ENCODE data around the gene TPRX2. TPM values are rescaled to one million over a fixed set of nuclear protein-coding genes. Genes with fewer than 3 reads are reported as not detected.
A peak's percentile ranks its signal among the peaks of the same experiment; 100 is the strongest.

Gene TPRX2
- total RNA-seq, 1 experiment from 2014 or later: not detected

- intact Hi-C loops (cut with micrococcal nuclease): loop anchor here (2.0 to 5.0 kb wide), 2 partner anchors 49 to 71 kb away; no protein-coding TSS in a partner anchor
- CTCF ChIA-PET: no interaction called here
- no TSS peak for BruUV-seq (replicated peaks)
These were observed 2.6 kb downstream of the TPRX2 start for GRCh38 chr19:47861630-47862029.

GRCh38 chr19:47863514-47863936 lies 4.5 kb downstream of the TPRX2 start:
- peak; percentile 72 for DNase-seq (ENCODE audit: low read depth, low spot score)
- Histone ChIP-seq H3K4me1 (ENCODE audit: control insufficient read depth in 1 of 2, insufficient read depth in 2 of 2, low read length in 2 of 2) (peaks cover 8 to 20% of the 10 kb centered on the region in 2 experiments), H3K27me3 (ENCODE audit: insufficient read depth, low read length) (no peaks in the 10 kb centered on the region), H3K27ac (ENCODE audit: low read depth, low read length) (no peak overlapping the region), H3K9me3 (ENCODE audit: control insufficient read depth in 1 of 2, insufficient read depth in 1 of 2, low read depth in 1 of 2, low read length in 2 of 2) (no peaks in the 10 kb centered on the region), H3K79me2 (ENCODE audit: insufficient read depth, low read length) (no peaks in the 10 kb centered on the region), H3K4me3 (replicated peaks in 1 of 2; ENCODE audit: low read depth in 1 of 2, low read length in 2 of 2) (no peak overlapping the region), H3K36me3 (ENCODE audit: control insufficient read depth in 1 of 2, insufficient read depth in 2 of 2, low read length in 2 of 2) (no peaks in the 10 kb centered on the region), H3K9ac (ENCODE audit: low read length) (no peak overlapping the region), H3K4me2 (ENCODE audit: low read length) (peak overlapping the region; percentile 40), H4K20me1 (ENCODE audit: insufficient read depth) (no peaks in the 10 kb centered on the region), H2AFZ (ENCODE audit: low read depth, low read length, poor library complexity, severe bottlenecking) (peak overlapping the region; percentile 72), H3K9me2 (ENCODE audit: insufficient read depth) (no peaks in the 10 kb centered on the region)
- CTCF ChIA-PET: interaction anchor here (0.6 to 3.2 kb wide), 5 partner anchors 11 to 98 kb away, joined by 3 to 17 read pairs (median 7); no protein-coding TSS in a partner anchor
- intact Hi-C loops (cut with micrococcal nuclease): loop anchor here (2.0 to 5.0 kb wide), 2 partner anchors 51 to 73 kb away; no protein-coding TSS in a partner anchor
- RAD21 ChIA-PET (ENCODE audit: low non-redundant PET in 1 of 2, low total read pairs in 2 of 2, uncharacterized antibody in 2 of 2, unreplicated experiment in 2 of 2): no interaction called here
- POLR2A ChIA-PET: no interaction called here
- ATAC-seq: peak; percentile 98
- BruUV-seq (replicated peaks): no TSS peak
- TF ChIP-seq CTCF (IDR thresholded peaks at IDR 0.05 in 2 of 3, conservative IDR thresholded peaks at IDR 0.05 in 1 of 3; ENCODE audit: borderline replicate concordance in 1 of 3, insufficient read depth in 1 of 3, low read depth in 2 of 3, low read length in 2 of 3) (peak; percentile 93 to 99 (median 98)), TCF7L2 (IDR thresholded peaks at IDR 0.05; ENCODE audit: borderline replicate concordance, extremely low read depth, insufficient read depth, insufficient read length) (no peak), EZH2phosphoT487 (IDR thresholded peaks at IDR 0.05; ENCODE audit: borderline replicate concordance) (no peak), POLR2AphosphoS5 (IDR thresholded peaks at IDR 0.05; ENCODE audit: low read depth, low read length) (no peak), ATF3 (IDR thresholded peaks at IDR 0.05) (no peak), ZBTB33 (IDR thresholded peaks at IDR 0.05; ENCODE audit: extremely low read depth, insufficient replicate concordance, low read length) (no peak), CEBPB (IDR thresholded peaks at IDR 0.05; ENCODE audit: low read depth) (no peak), RAD21 (IDR thresholded peaks at IDR 0.05; ENCODE audit: low read depth) (peak; percentile 96), FOSL1 (IDR thresholded peaks at IDR 0.05; ENCODE audit: low read depth) (no peak)

More at GRCh38 chr19:47861630-47862029, 2.6 kb downstream of the TPRX2 start:
- no peak overlapping the region for H2AFZ ChIP-seq (ENCODE audit: low read depth, low read length, poor library complexity, severe bottlenecking)
- TF ChIP-seq ATF3 (IDR thresholded peaks at IDR 0.05) (no peak), EZH2phosphoT487 (IDR thresholded peaks at IDR 0.05; ENCODE audit: borderline replicate concordance) (no peak), CBX3 (IDR thresholded peaks at IDR 0.05; ENCODE audit: low read depth) (no peak), POLR2AphosphoS5 (IDR thresholded peaks at IDR 0.05; ENCODE audit: low read depth, low read length) (no peak), EGR1 (IDR thresholded peaks at IDR 0.05; ENCODE audit: low read depth) (no peak)
- H3K4me3 ChIP-seq (replicated peaks in 1 of 2; ENCODE audit: low read depth in 1 of 2, low read length in 2 of 2): no peak overlapping the region
- H3K4me1 ChIP-seq (ENCODE audit: control insufficient read depth in 1 of 2, insufficient read depth in 2 of 2, low read length in 2 of 2): peaks cover 22 to 33% of the 10 kb centered on the region in 2 experiments
- H3K9me2 ChIP-seq (ENCODE audit: insufficient read depth): no peaks in the 10 kb centered on the region
- no peak for DNase-seq (ENCODE audit: low read depth, low spot score)
- RAD21 ChIA-PET (ENCODE audit: low non-redundant PET in 1 of 2, low total read pairs in 2 of 2, uncharacterized antibody in 2 of 2, unreplicated experiment in 2 of 2): no interaction called here
- no peak overlapping the region for H3K4me2 ChIP-seq (ENCODE audit: low read length)
- H3K9me3 ChIP-seq (ENCODE audit: control insufficient read depth in 1 of 2, insufficient read depth in 1 of 2, low read depth in 1 of 2, low read length in 2 of 2): no peaks in the 10 kb centered on the region
- H3K36me3 ChIP-seq (ENCODE audit: control insufficient read depth in 1 of 2, insufficient read depth in 2 of 2, low read length in 2 of 2): no peaks in the 10 kb centered on the region
- H3K79me2 ChIP-seq (ENCODE audit: insufficient read depth, low read length): no peaks in the 10 kb centered on the region
- no peak overlapping the region for H3K9ac ChIP-seq (ENCODE audit: low read length)
- POLR2A ChIA-PET: no interaction called here
- H3K27me3 ChIP-seq (ENCODE audit: insufficient read depth, low read length): no peaks in the 10 kb centered on the region
- no peak overlapping the region for H3K27ac ChIP-seq (ENCODE audit: low read depth, low read length)
- ATAC-seq: no peak
- H4K20me1 ChIP-seq (ENCODE audit: insufficient read depth): no peaks in the 10 kb centered on the region
